A673 (cell line): ENCODE measurements around the gene FRMD1. TPM values are rescaled to one million over a fixed set of nuclear protein-coding genes. Genes with fewer than 3 reads are reported as not detected.

Experiments
- BruUV-seq: library from RNA; stranded (reverse); fragments of 400-500 nt; replicated peaks from 2 replicates; lab custom pipeline; 2021; lab: Mats Ljungman, UMichigan
- CTCF ChIA-PET: fragments of 300-600 bp; sonication (Branson Sonifier 250); formaldehyde crosslinking; loops from one replicate; lab custom pipeline; 2022; ENCODE audit warnings: antibody characterized with exemption; lab: Charles Lee
- POLR2A ChIA-PET: fragments of 300-600 bp; sonication (Branson Sonifier 250); formaldehyde crosslinking; loops from one replicate; lab custom pipeline; 2022; ENCODE audit warnings: antibody characterized with exemption; ENCODE audit not compliant: low non-redundant PET; lab: Charles Lee
- DNase-seq: peaks from one replicate; pipeline ENCODE4 v3.0.0-alpha.2; 2015; ENCODE audit warnings: low spot score
- H3K27ac ChIP-seq: fragments of 200-600 bp; sonication (generic); 2 replicates; pipeline ENCODE4 v1.5.1; 2016; ENCODE audit warnings: mixed run types, low read depth, mild to moderate bottlenecking, mixed read lengths, antibody characterized with exemption, low read length; ENCODE audit not compliant: poor library complexity, severe bottlenecking
- H3K27me3 ChIP-seq: fragments of 200-600 bp; sonication (generic); replicated peaks from 2 replicates; pipeline ENCODE4 v1.6.1; 2017; ENCODE audit warnings: mixed run types, low read depth, mild to moderate bottlenecking, mixed read lengths, antibody characterized with exemption, low read length; ENCODE audit not compliant: insufficient read depth, poor library complexity
- H3K36me3 ChIP-seq: fragments of 200-600 bp; sonication (generic); 2 replicates; pipeline ENCODE4 v1.6.1; 2016; ENCODE audit warnings: mixed run types, mild to moderate bottlenecking, mixed read lengths, antibody characterized with exemption, low read length; ENCODE audit not compliant: insufficient read depth, poor library complexity, severe bottlenecking
- H3K4me1 ChIP-seq: fragments of 200-600 bp; sonication (generic); 2 replicates; pipeline ENCODE4 v1.6.1; 2017; ENCODE audit warnings: mixed run types, mild to moderate bottlenecking, mixed read lengths, antibody characterized with exemption, low read length; ENCODE audit not compliant: insufficient read depth, poor library complexity, severe bottlenecking
- H3K4me3 ChIP-seq: fragments of 200-600 bp; sonication (generic); 2 replicates; pipeline ENCODE4 v1.5.1; 2016; ENCODE audit warnings: low read depth, mixed run types, mild to moderate bottlenecking, mixed read lengths, low read length; ENCODE audit not compliant: poor library complexity, severe bottlenecking
- H3K9me3 ChIP-seq: fragments of 200-600 bp; sonication (generic); 2 replicates; pipeline ENCODE4 v1.6.1; 2016; ENCODE audit warnings: mixed run types, low read depth, mild to moderate bottlenecking, mixed read lengths, antibody characterized with exemption, low read length; ENCODE audit not compliant: poor library complexity, severe bottlenecking
- CTCF ChIP-seq: fragments of 300-800, 200-600 bp; sonication (generic); conservative IDR thresholded peaks from 2 replicates; pipeline ENCODE4 v1.5.1; 2017; ENCODE audit warnings: low read depth, mild to moderate bottlenecking, antibody characterized with exemption, low read length, moderate library complexity, mixed read lengths
- EZH2 ChIP-seq: fragments of 200-600 bp; sonication (generic); IDR thresholded peaks from 2 replicates; pipeline ENCODE4 v1.6.1; 2017; ENCODE audit warnings: borderline replicate concordance, low read depth, mild to moderate bottlenecking, mixed read lengths, antibody characterized with exemption, low read length; ENCODE audit not compliant: poor library complexity, severe bottlenecking
- intact Hi-C: fragments of 100-400 bp; cut with micrococcal nuclease; formaldehyde crosslinking; loops from one replicate; pipeline ENCODE4 v1.10.0; 2022; ENCODE audit not compliant: unreplicated experiment
- total RNA-seq: library from RNA; stranded (reverse); gene quantifications from 2 replicates; pipeline ENCODE4 v1.2.3, GENCODE V29; 2021

FRMD1 gene
- total RNA-seq, 1 experiment from 2014 or later = not detected

- intact Hi-C loops = no loop called here
- Histone ChIP-seq H3K27ac (no peak overlapping the region), H3K4me1 (no peaks in the 10 kb centered on the region), H3K36me3 (no peaks in the 10 kb centered on the region), H3K4me3 (no peak overlapping the region), H3K27me3 (no peaks in the 10 kb centered on the region), H3K9me3 (no peaks in the 10 kb centered on the region)
- no peak for DNase-seq
- ChIA-PET CTCF (no interaction called here), POLR2A (no interaction called here)
- no TSS peak for BruUV-seq
- no peak for TF ChIP-seq CTCF
- no peak for TF ChIP-seq EZH2
These were observed 5.6 kb upstream of the FRMD1 start for GRCh38 chr6:168084465-168085160.

GRCh38 chr6:168083514-168083885 is 4.5 kb upstream of the FRMD1 start:
- Histone ChIP-seq H3K4me3 (no peak overlapping the region), H3K27me3 (no peaks in the 10 kb centered on the region), H3K4me1 (no peaks in the 10 kb centered on the region), H3K36me3 (no peaks in the 10 kb centered on the region), H3K27ac (no peak overlapping the region), H3K9me3 (no peaks in the 10 kb centered on the region)
- ChIA-PET POLR2A (no interaction called here), CTCF (no interaction called here)
- no peak for TF ChIP-seq EZH2
- no peak for TF ChIP-seq CTCF
- DNase-seq = no peak
- intact Hi-C loops = no loop called here
- BruUV-seq = no TSS peak

- TF ChIP-seq CTCF (no peak), EZH2 (no peak)
- Histone ChIP-seq H3K27ac (no peak overlapping the region), H3K36me3 (no peaks in the 10 kb centered on the region), H3K27me3 (no peaks in the 10 kb centered on the region), H3K4me1 (no peaks in the 10 kb centered on the region), H3K4me3 (no peak overlapping the region), H3K9me3 (no peaks in the 10 kb centered on the region)
- BruUV-seq = no TSS peak
- ChIA-PET POLR2A (no interaction called here), CTCF (no interaction called here)
- DNase-seq = no peak
- intact Hi-C loops = no loop called here
These were observed 4.0 kb upstream of the FRMD1 start for GRCh38 chr6:168082860-168083513.
